NT2/D1 (cell line): ENCODE results near the gene SPACA6.

Experiments used
- DNase-seq: peaks from one replicate; pipeline ENCODE4 v3.0.0-alpha.2; 2011; ENCODE audit warnings: low read depth, low spot score
- H3K27me3 ChIP-seq: 2 replicates; pipeline ENCODE4 v1.6.0; 2011; ENCODE audit warnings: mild to moderate bottlenecking; ENCODE audit not compliant: insufficient read length, insufficient read depth
- H3K36me3 ChIP-seq: 2 replicates; pipeline ENCODE4 v1.6.1; 2011; ENCODE audit warnings: mild to moderate bottlenecking, low read length, mixed read lengths; ENCODE audit not compliant: insufficient read depth, insufficient read length
- H3K4me1 ChIP-seq: 2 replicates; pipeline ENCODE4 v1.5.1; 2011; ENCODE audit not compliant: insufficient read depth, insufficient read length
- H3K4me3 ChIP-seq: 2 replicates; pipeline ENCODE4 v1.5.1; 2011; ENCODE audit warnings: low read depth; ENCODE audit not compliant: insufficient read length
- H3K9ac ChIP-seq: 2 replicates; pipeline ENCODE4 v1.6.0; 2011; ENCODE audit warnings: low read depth; ENCODE audit not compliant: insufficient read length
- H3K9me3 ChIP-seq: 2 replicates; pipeline ENCODE4 v1.5.1; 2011; ENCODE audit warnings: mild to moderate bottlenecking, low read length; ENCODE audit not compliant: insufficient read depth
- SUZ12 ChIP-seq: IDR thresholded peaks from 2 replicates; pipeline ENCODE4 v1.6.1; 2011; ENCODE audit not compliant: insufficient read length, insufficient read depth; ENCODE audit errors: extremely low read depth
- YY1 ChIP-seq: IDR thresholded peaks from 2 replicates; pipeline ENCODE4 v1.6.1; 2011; ENCODE audit not compliant: insufficient read length, insufficient read depth
- ZNF274 ChIP-seq: IDR thresholded peaks from 2 replicates; pipeline ENCODE4 v1.6.1; 2011; ENCODE audit warnings: mild to moderate bottlenecking, low read depth, low read length

The SPACA6 gene

GRCh38 chr19:51701468-51702100 is 8.5 kb downstream of the SPACA6 start:
- no peaks in the 10 kb centered on the region for H3K27me3 ChIP-seq
- no peak overlapping the region for H3K4me3 ChIP-seq
- H3K36me3 ChIP-seq: peaks cover 77% of the 10 kb centered on the region
- H3K4me1 ChIP-seq: peaks cover 2% of the 10 kb centered on the region
- DNase-seq: no peak
- no peak for TF ChIP-seq ZNF274
- no peak for TF ChIP-seq SUZ12
- H3K9ac ChIP-seq: no peak overlapping the region
- no peaks in the 10 kb centered on the region for H3K9me3 ChIP-seq

GRCh38 chr19:51702103-51702824 is 9.1 kb downstream of the SPACA6 start:
- H3K27me3 ChIP-seq: no peaks in the 10 kb centered on the region
- no peak for DNase-seq
- H3K4me3 ChIP-seq: no peak overlapping the region
- H3K4me1 ChIP-seq: peaks cover 2% of the 10 kb centered on the region
- H3K36me3 ChIP-seq: peaks cover 76% of the 10 kb centered on the region
- no peaks in the 10 kb centered on the region for H3K9me3 ChIP-seq
- TF ChIP-seq SUZ12 (no peak), ZNF274 (no peak), YY1 (no peak)
- no peak overlapping the region for H3K9ac ChIP-seq

- Histone ChIP-seq H3K9ac (no peak overlapping the region), H3K4me3 (no peak overlapping the region), H3K36me3 (peaks cover 76% of the 10 kb centered on the region)
Measured at GRCh38 chr19:51702825-51703574, 9.9 kb downstream of the SPACA6 start.

GRCh38 chr19:51703575-51704515 is 10.7 kb downstream of the SPACA6 start:
- H3K9ac ChIP-seq: peak overlapping the region; percentile 94
- peaks cover 2% of the 10 kb centered on the region for H3K4me1 ChIP-seq
- no peaks in the 10 kb centered on the region for H3K9me3 ChIP-seq
- peaks cover 69% of the 10 kb centered on the region for H3K36me3 ChIP-seq
- H3K27me3 ChIP-seq: no peaks in the 10 kb centered on the region
- DNase-seq: peak; percentile 81
- peak overlapping the region; percentile 74 for H3K4me3 ChIP-seq
- TF ChIP-seq ZNF274 (no peak), SUZ12 (no peak), YY1 (no peak)

More at GRCh38 chr19:51702825-51703574, 9.9 kb downstream of the SPACA6 start:
- no peaks in the 10 kb centered on the region for H3K27me3 ChIP-seq
- H3K4me1 ChIP-seq: peaks cover 2% of the 10 kb centered on the region
- no peak for DNase-seq
- no peak for TF ChIP-seq SUZ12
- TF ChIP-seq YY1: no peak
- no peak for TF ChIP-seq ZNF274
- no peaks in the 10 kb centered on the region for H3K9me3 ChIP-seq

- peak overlapping the region; percentile 74 for H3K4me3 ChIP-seq
- peaks cover 62% of the 10 kb centered on the region for H3K36me3 ChIP-seq
- no peak for TF ChIP-seq YY1
- no peak for TF ChIP-seq ZNF274
- no peak for TF ChIP-seq SUZ12
- no peaks in the 10 kb centered on the region for H3K9me3 ChIP-seq
- no peak for DNase-seq
- peak overlapping the region; percentile 94 for H3K9ac ChIP-seq
- H3K4me1 ChIP-seq: peaks cover 2% of the 10 kb centered on the region
- H3K27me3 ChIP-seq: no peaks in the 10 kb centered on the region
Measured at GRCh38 chr19:51704626-51705025, 11.5 kb downstream of the SPACA6 start.

GRCh38 chr19:51706296-51706695 is 13.2 kb downstream of the SPACA6 start:
- DNase-seq: no peak
- H3K4me3 ChIP-seq: no peak overlapping the region
- H3K27me3 ChIP-seq: no peaks in the 10 kb centered on the region
- TF ChIP-seq YY1 (no peak), SUZ12 (no peak), ZNF274 (no peak)
- no peak overlapping the region for H3K9ac ChIP-seq
- H3K9me3 ChIP-seq: no peaks in the 10 kb centered on the region
- H3K36me3 ChIP-seq: peaks cover 55% of the 10 kb centered on the region
- H3K4me1 ChIP-seq: peaks cover 2% of the 10 kb centered on the region
